Heart left ventricle (tissue), 13 donors: ENCODE results near the gene KRT7.

Source experiments
- POLR2A ChIP-seq, 2 donors: fragments of 450-650 bp; IDR thresholded peaks; one replicate each; pipeline ENCODE4 v1.6.1; 2017; ENCODE audit warnings: antibody characterized with exemption in 2 of 2, mild to moderate bottlenecking in 2 of 2, moderate library complexity in 2 of 2
- TF ChIP-seq, protein P1 (sequence below), 12 donors: fragments of 200-600 bp; sonication (generic) in 4 of 12; IDR thresholded peaks; one replicate each; pipeline versions ENCODE4 v1.5.0 to v1.8.0; 2018 to 2022; ENCODE audit warnings: antibody characterized with exemption in 12 of 12, mild to moderate bottlenecking in 5 of 12
- donor health status: ischemic (EF 13 %, LVEDD 7.1; RV severe dilation, severe dysfunction).
- donor health status: DM: no; HTN: yes; CAD: no.
- donor health status: DM: no; HTN: no; CAD: no.
- donor health status: ischemic (EF 25% LVEDD 6.9; RV normal size, moderate dysfunction).
- donor health status: ischemic (EF 25% LVEDD 5.7; RV mildly dilated, moderate dysfunction).
- donor health status: ischemic (EF 35%, LVEDD 5.7; RV mildly dilated, moderate dysfunction).
- donor health status: nonischemic (EF 11% LVEDD 7.7; RV severe dilation, severe dysfunction).
- donor health status: DM: yes; HTN: yes; CAD: no.
- donor health status: PGD.
- donor health status: ischemic (EF 29% LVEDD 5.4; RV normal size, mild dysfunction).
- donor health status: nonischemic (EF 23%, LVEDD 6.1; RV moderate dilation, normal function).

DNA sequence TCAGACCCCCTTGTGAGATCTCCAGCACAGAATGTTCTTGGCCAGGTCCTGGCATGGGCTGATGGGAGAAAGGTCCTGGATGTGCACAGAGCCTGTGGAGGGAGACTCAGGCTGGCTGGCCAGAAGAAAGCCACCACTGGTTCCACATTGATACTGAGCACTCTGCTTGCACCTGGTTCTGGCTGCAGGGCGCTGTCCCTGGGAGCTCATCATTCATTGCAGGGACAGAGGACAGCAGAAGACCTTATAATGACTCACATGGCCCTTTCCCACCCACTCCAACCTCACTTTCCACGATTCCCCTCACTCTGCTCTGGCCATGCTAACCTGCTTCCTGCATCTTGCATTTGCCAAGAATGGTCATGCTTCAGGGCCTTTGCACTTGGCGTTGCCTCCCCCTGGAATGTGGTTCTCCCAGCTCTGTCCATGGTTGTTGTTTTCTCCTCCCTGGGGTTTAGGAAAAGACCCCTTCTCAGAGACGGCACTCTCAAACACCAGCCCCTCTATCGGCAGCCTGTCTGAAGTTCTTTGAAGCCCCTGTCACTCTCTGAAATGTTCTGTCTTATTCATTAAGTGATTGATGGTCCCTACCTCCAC, 10.3 kb downstream of the KRT7 start:
- no peak for TF ChIP-seq POLR2A (IDR thresholded peaks at IDR 0.05)
- TF ChIP-seq, protein P1, sequence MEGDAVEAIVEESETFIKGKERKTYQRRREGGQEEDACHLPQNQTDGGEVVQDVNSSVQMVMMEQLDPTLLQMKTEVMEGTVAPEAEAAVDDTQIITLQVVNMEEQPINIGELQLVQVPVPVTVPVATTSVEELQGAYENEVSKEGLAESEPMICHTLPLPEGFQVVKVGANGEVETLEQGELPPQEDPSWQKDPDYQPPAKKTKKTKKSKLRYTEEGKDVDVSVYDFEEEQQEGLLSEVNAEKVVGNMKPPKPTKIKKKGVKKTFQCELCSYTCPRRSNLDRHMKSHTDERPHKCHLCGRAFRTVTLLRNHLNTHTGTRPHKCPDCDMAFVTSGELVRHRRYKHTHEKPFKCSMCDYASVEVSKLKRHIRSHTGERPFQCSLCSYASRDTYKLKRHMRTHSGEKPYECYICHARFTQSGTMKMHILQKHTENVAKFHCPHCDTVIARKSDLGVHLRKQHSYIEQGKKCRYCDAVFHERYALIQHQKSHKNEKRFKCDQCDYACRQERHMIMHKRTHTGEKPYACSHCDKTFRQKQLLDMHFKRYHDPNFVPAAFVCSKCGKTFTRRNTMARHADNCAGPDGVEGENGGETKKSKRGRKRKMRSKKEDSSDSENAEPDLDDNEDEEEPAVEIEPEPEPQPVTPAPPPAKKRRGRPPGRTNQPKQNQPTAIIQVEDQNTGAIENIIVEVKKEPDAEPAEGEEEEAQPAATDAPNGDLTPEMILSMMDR (IDR thresholded peaks at IDR 0.05) = no peak
